ENCODE results near the gene POLR1E.

The POLR1E gene

GRCh38 chr9:37523916-37524315 lies 38.2 kb downstream of the POLR1E start:
- TF ChIP-seq CTCF (IDR thresholded peaks at IDR 0.05; ENCODE audit: low read depth, low read length) (no peak), POLR2A (IDR thresholded peaks at IDR 0.05; ENCODE audit: extremely low read depth, insufficient read length) (no peak), MAX (IDR thresholded peaks at IDR 0.05; ENCODE audit: low read depth, low read length) (no peak), MYC (IDR thresholded peaks at IDR 0.05; ENCODE audit: low read depth, low read length) (no peak)
- no peak for DNase-seq (ENCODE audit: low read depth)
- no peak overlapping the region for H3K4me3 ChIP-seq (ENCODE audit: low read depth, low read length)

GRCh38 chr9:37528652-37529471 lies 43.1 kb downstream of the POLR1E start:
- H3K4me3 ChIP-seq (ENCODE audit: low read depth, low read length), result no peak overlapping the region
- TF ChIP-seq POLR2A (IDR thresholded peaks at IDR 0.05; ENCODE audit: extremely low read depth, insufficient read length), result no peak
- no peak for TF ChIP-seq CTCF (IDR thresholded peaks at IDR 0.05; ENCODE audit: low read depth, low read length)
- no peak for TF ChIP-seq MAX (IDR thresholded peaks at IDR 0.05; ENCODE audit: low read depth, low read length)
- no peak for TF ChIP-seq MYC (IDR thresholded peaks at IDR 0.05; ENCODE audit: low read depth, low read length)
- no peak for DNase-seq (ENCODE audit: low read depth)

- no peak for DNase-seq (ENCODE audit: low read depth)
- no peak for TF ChIP-seq CTCF (IDR thresholded peaks at IDR 0.05; ENCODE audit: low read depth, low read length)
- TF ChIP-seq MYC (IDR thresholded peaks at IDR 0.05; ENCODE audit: low read depth, low read length), result no peak
- TF ChIP-seq MAX (IDR thresholded peaks at IDR 0.05; ENCODE audit: low read depth, low read length), result no peak
- no peak for TF ChIP-seq POLR2A (IDR thresholded peaks at IDR 0.05; ENCODE audit: extremely low read depth, insufficient read length)
- H3K4me3 ChIP-seq (ENCODE audit: low read depth, low read length), result no peak overlapping the region
Observed at GRCh38 chr9:37531699-37532098, 46.0 kb downstream of the POLR1E start.

- no peak overlapping the region for H3K4me3 ChIP-seq (ENCODE audit: low read depth, low read length)
- no peak for DNase-seq (ENCODE audit: low read depth)
- TF ChIP-seq POLR2A (IDR thresholded peaks at IDR 0.05; ENCODE audit: extremely low read depth, insufficient read length), result no peak
Observed at GRCh38 chr9:37534412-37534811, 48.7 kb downstream of the POLR1E start.

- TF ChIP-seq POLR2A (IDR thresholded peaks at IDR 0.05; ENCODE audit: extremely low read depth, insufficient read length) (no peak), MYC (IDR thresholded peaks at IDR 0.05; ENCODE audit: low read depth, low read length) (no peak), CTCF (IDR thresholded peaks at IDR 0.05; ENCODE audit: low read depth, low read length) (no peak), MAX (IDR thresholded peaks at IDR 0.05; ENCODE audit: low read depth, low read length) (no peak)
- no peak overlapping the region for H3K4me3 ChIP-seq (ENCODE audit: low read depth, low read length)
- no peak for DNase-seq (ENCODE audit: low read depth)
Observed at GRCh38 chr9:37534901-37535300, 49.2 kb downstream of the POLR1E start.

- DNase-seq (ENCODE audit: low read depth), result no peak
- no peak overlapping the region for H3K4me3 ChIP-seq (ENCODE audit: low read depth, low read length)
- TF ChIP-seq CTCF (IDR thresholded peaks at IDR 0.05; ENCODE audit: low read depth, low read length), result no peak
- TF ChIP-seq MYC (IDR thresholded peaks at IDR 0.05; ENCODE audit: low read depth, low read length), result no peak
- no peak for TF ChIP-seq POLR2A (IDR thresholded peaks at IDR 0.05; ENCODE audit: extremely low read depth, insufficient read length)
- no peak for TF ChIP-seq MAX (IDR thresholded peaks at IDR 0.05; ENCODE audit: low read depth, low read length)
Observed at GRCh38 chr9:37538099-37538498, 52.4 kb downstream of the POLR1E start.

Data from NB4 (cell line).